Measurements from ENCODE around the gene RHBG.
"Not testable (repeated sequence)": the region's sequence is repeated elsewhere in the genome, so short reads cannot be mapped to it uniquely, and the experiment has no call there.

Gene RHBG

GRCh38 chr1:156359973-156360372 lies 9.0 kb upstream of the RHBG start:
- POLR2A ChIA-PET: interaction anchor here (1.5 kb wide), 1 partner anchor 62 kb away, joined by 3 read pairs; no protein-coding TSS in a partner anchor
- CTCF ChIA-PET: interaction anchor here (0.7 to 7.7 kb wide), 13 partner anchors 10 to 479 kb away, joined by 3 to 55 read pairs (median 4); partner anchors contain the start of gene RHBG
- no peak for DNase-seq (ENCODE audit: extremely low spot score)

GRCh38 chr1:156360534-156360933 lies 8.5 kb upstream of the RHBG start:
- POLR2A ChIA-PET: no interaction called here
- TF ChIP-seq, protein P1, sequence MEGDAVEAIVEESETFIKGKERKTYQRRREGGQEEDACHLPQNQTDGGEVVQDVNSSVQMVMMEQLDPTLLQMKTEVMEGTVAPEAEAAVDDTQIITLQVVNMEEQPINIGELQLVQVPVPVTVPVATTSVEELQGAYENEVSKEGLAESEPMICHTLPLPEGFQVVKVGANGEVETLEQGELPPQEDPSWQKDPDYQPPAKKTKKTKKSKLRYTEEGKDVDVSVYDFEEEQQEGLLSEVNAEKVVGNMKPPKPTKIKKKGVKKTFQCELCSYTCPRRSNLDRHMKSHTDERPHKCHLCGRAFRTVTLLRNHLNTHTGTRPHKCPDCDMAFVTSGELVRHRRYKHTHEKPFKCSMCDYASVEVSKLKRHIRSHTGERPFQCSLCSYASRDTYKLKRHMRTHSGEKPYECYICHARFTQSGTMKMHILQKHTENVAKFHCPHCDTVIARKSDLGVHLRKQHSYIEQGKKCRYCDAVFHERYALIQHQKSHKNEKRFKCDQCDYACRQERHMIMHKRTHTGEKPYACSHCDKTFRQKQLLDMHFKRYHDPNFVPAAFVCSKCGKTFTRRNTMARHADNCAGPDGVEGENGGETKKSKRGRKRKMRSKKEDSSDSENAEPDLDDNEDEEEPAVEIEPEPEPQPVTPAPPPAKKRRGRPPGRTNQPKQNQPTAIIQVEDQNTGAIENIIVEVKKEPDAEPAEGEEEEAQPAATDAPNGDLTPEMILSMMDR (IDR thresholded peaks at IDR 0.05; ENCODE audit: control extremely low read depth, extremely low read depth, low read depth, missing control alignments): no peak
- DNase-seq (ENCODE audit: extremely low spot score): no peak
- CTCF ChIA-PET: interaction anchor here (1.5 to 7.7 kb wide), 5 partner anchors 10 to 265 kb away, joined by 3 to 55 read pairs (median 16); partner anchors contain the start of gene RHBG

More at GRCh38 chr1:156359973-156360372, 9.0 kb upstream of the RHBG start:
- TF ChIP-seq, protein P1 (IDR thresholded peaks at IDR 0.05; ENCODE audit: control extremely low read depth, extremely low read depth, low read depth, missing control alignments): peak; percentile 15

DNA sequence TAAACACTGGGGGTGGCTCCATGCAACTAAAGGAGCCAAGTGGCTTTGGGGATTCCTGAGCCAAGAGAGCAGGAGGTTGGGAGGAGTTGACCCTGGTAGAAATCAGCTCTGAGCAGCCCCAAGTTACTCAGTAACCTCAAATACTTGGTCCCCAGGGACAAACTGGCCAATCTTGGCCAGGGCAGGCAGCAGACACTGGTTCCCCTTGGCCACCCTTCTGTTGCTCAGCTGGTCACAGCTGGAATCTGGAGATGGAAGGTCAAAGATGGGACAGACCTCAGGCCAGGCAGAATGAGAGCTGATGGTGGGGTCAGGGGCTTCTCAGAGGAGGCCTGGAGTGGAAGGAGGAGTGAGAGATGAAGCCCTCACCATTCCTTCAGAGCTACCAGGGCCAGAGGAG lies 3.3 kb upstream of the RHBG start:
- CTCF ChIA-PET: interaction anchor here (1.0 to 1.5 kb wide), 5 partner anchors 9 to 80 kb away, joined by 3 to 6 read pairs (median 5); no protein-coding TSS in a partner anchor
- no peak for DNase-seq (ENCODE audit: extremely low spot score)
- TF ChIP-seq, protein P1 (IDR thresholded peaks at IDR 0.05; ENCODE audit: control extremely low read depth, extremely low read depth, low read depth, missing control alignments): no peak
- POLR2A ChIA-PET: no interaction called here

- no peak for DNase-seq (ENCODE audit: extremely low spot score)
- TF ChIP-seq, protein P1 (IDR thresholded peaks at IDR 0.05; ENCODE audit: control extremely low read depth, extremely low read depth, low read depth, missing control alignments): no peak
- CTCF ChIA-PET: interaction anchor here (0.8 to 1.5 kb wide), 6 partner anchors 10 to 79 kb away, joined by 3 to 6 read pairs (median 4); no protein-coding TSS in a partner anchor
- POLR2A ChIA-PET: no interaction called here
These were observed 2.4 kb upstream of the RHBG start for GRCh38 chr1:156366378-156367166.

DNA sequence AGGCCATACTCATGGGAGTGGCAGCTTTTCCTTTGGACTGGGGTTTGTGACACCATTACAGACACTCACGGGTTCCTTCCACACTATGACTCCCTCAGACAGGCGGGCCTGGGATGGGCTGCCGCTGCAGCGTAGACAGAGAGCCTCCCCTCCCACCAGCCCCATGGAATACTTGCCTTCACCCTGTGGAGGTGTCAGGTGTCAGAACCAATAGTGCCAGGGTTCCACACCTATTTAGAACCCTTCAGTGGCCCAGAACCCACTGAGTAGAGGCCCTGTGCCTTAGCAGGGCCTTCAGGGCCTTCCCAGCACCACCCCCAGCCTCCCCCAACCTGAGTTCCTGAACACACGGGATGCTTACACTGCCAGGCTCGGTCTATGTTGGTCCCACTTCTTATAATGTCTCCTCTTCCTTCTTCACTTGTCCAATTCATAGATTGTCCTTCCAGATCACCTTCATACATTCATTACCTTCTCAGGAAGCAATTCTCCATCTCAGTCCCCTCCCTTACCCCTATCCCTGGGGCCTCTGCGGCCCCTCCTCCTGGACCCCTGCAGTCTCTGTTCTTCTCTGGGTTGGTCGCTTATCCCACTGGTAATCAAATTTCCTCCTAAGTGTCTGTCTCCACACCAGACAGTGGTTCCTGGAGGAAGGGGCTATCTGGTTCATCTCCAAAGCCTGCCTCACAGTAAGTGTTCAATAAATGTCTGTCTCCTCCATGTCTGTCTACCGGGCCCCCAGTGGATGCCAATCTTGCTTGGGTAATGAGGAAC lies 1.4 kb upstream of the RHBG start:
- CTCF ChIA-PET: interaction anchor here (0.8 to 5.2 kb wide), 2 partner anchors 8 to 15 kb away, joined by 3 to 16 read pairs; no protein-coding TSS in a partner anchor
- TF ChIP-seq, protein P1 (IDR thresholded peaks at IDR 0.05; ENCODE audit: control extremely low read depth, extremely low read depth, low read depth, missing control alignments): no peak
- POLR2A ChIA-PET: no interaction called here
- no peak for DNase-seq (ENCODE audit: extremely low spot score)

DNA sequence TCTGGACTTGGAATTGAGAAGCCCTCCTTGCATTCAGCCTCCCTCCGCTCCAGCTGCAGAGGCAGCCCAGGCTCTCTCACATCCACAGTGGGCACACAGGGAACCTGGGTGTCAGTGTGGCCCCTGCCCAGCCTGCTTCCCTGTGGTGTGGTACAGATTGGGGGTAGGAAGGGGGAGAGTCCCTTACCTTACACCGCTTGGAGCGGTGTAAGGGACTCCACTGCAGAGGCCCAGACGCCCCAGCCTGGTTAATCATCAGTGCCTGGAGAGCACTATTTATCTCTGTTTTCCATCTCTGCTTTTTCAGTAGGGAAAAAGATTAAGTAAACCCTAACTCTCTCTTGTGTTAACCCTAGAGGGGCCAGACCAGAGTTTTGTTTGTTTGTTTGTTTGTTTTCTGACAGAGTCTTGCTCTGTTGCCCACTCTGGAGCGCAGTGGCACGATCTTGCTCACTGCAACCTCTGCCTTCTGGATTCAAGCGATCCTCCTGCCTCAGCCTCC lies 803 bp upstream of the RHBG start:
- ChIA-PET POLR2A (no interaction called here), CTCF (interaction anchor here (5.2 kb wide), 1 partner anchor 9 kb away, joined by 16 read pairs; no protein-coding TSS in a partner anchor)
- TF ChIP-seq, protein P1 (IDR thresholded peaks at IDR 0.05; ENCODE audit: control extremely low read depth, extremely low read depth, low read depth, missing control alignments): no peak
- no peak for DNase-seq (ENCODE audit: extremely low spot score)

- POLR2A ChIA-PET; DNase-seq (ENCODE audit: extremely low spot score): not testable (repeated sequence)
- CTCF ChIA-PET: interaction anchor here (0.8 to 9.8 kb wide), 5 partner anchors 9 to 64 kb away, joined by 3 to 89 read pairs (median 6); no protein-coding TSS in a partner anchor
These were observed 775 bp downstream of the RHBG start for GRCh38 chr1:156369685-156370286.
